ENCODE measurements around the gene IGF2.

IGF2 gene

DNA sequence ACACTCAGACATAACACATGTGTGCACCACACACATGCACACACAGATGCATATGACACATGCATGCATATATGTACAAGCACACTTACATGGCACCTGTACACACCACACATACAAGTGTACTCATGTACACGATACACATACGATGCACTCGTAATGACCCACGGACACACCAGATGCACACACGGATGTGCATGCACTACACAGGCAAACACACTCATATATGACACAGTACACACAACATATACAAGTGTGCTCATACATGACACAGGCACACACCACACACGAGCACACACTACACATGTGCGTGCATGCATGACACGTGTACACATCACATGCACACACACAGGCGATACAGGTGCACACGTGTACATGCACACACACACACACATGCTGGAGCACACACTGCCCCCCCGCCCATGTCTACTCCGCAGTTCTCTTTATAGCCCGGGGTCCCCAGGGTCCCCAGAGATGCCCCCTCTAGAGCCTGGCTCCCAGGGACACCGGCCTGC lies 37.3 kb upstream of the IGF2 start:
- Mint-ChIP-seq H3K27ac (no peak overlapping the region), H3K36me3 (ENCODE audit: low read depth) (no peaks in the 10 kb centered on the region), H3K4me1 (ENCODE audit: low read depth) (no peaks in the 10 kb centered on the region), H3K27me3 (ENCODE audit: low read depth) (no peaks in the 10 kb centered on the region), H3K9me3 (no peaks in the 10 kb centered on the region), H3K4me3 (no peak overlapping the region)

GRCh38 chr11:2175659-2176058 lies 36.5 kb upstream of the IGF2 start:
- H3K4me3 Mint-ChIP-seq = no peak overlapping the region
- H3K4me1 Mint-ChIP-seq (ENCODE audit: low read depth) = no peaks in the 10 kb centered on the region
- no peaks in the 10 kb centered on the region for H3K9me3 Mint-ChIP-seq
- H3K27me3 Mint-ChIP-seq (ENCODE audit: low read depth) = no peaks in the 10 kb centered on the region
- no peak overlapping the region for H3K27ac Mint-ChIP-seq
- no peaks in the 10 kb centered on the region for H3K36me3 Mint-ChIP-seq (ENCODE audit: low read depth)

- no peak overlapping the region for H3K4me3 Mint-ChIP-seq
- no peaks in the 10 kb centered on the region for H3K36me3 Mint-ChIP-seq (ENCODE audit: low read depth)
- no peak overlapping the region for H3K27ac Mint-ChIP-seq
- H3K27me3 Mint-ChIP-seq (ENCODE audit: low read depth) = no peaks in the 10 kb centered on the region
- no peaks in the 10 kb centered on the region for H3K4me1 Mint-ChIP-seq (ENCODE audit: low read depth)
- H3K9me3 Mint-ChIP-seq = no peaks in the 10 kb centered on the region
These were observed 35.2 kb upstream of the IGF2 start for GRCh38 chr11:2174361-2174760.

- Mint-ChIP-seq H3K4me1 (ENCODE audit: low read depth) (no peaks in the 10 kb centered on the region), H3K9me3 (no peaks in the 10 kb centered on the region), H3K27ac (no peak overlapping the region), H3K36me3 (ENCODE audit: low read depth) (no peaks in the 10 kb centered on the region), H3K4me3 (no peak overlapping the region), H3K27me3 (ENCODE audit: low read depth) (no peaks in the 10 kb centered on the region)
These were observed 34.6 kb upstream of the IGF2 start for GRCh38 chr11:2173761-2174160.

DNA sequence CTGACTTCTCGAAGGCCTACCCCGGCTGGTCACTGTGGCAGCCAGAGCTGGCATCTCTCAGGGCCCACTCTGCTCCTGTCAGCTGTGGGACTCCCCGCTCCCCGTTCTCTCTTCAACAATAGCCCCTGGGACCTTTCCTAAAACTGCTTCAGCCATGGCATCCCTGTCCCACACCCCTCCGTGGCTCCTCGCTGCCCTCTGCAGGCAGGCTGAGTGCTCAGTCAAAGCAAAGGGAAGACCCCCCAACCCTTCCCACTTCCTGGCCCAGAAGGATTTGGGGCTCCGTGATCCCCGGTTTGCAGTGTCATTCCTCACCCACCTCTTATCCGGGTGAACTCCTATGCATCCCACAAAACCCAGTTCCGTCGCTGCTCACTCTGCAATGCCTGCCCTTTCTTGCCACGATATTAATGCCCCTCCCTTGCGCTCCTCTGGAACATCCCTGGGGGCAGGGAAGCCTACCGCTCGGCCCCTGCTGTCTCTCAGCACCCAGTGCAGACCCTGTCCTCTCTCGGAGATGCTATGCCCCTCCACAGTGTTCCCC lies 34.0 kb upstream of the IGF2 start:
- Mint-ChIP-seq H3K4me1 (ENCODE audit: low read depth) (no peaks in the 10 kb centered on the region), H3K36me3 (ENCODE audit: low read depth) (no peaks in the 10 kb centered on the region), H3K27me3 (ENCODE audit: low read depth) (no peaks in the 10 kb centered on the region), H3K27ac (no peak overlapping the region), H3K9me3 (no peaks in the 10 kb centered on the region), H3K4me3 (no peak overlapping the region)

DNA sequence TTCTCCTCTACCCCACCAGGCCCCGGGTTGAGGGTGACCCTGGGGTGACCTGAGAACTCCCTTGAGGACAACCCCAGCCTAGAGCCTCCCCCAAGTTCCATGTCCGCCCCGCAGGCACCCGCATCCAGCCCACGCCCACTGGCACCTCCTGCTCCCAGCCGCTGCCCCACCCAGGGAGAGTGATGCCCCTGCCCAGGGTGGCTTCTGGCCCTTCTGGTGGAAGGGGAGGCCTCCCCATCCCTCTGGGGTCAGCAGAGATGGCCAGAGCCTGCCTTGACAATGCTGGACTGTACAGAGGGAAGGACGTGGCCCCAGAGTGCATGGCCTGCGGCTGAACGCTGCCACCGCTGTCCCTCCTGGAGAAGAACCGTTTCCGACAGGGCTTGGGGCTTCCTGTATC lies 33.5 kb upstream of the IGF2 start:
- Mint-ChIP-seq H3K36me3 (ENCODE audit: low read depth) (no peaks in the 10 kb centered on the region), H3K27me3 (ENCODE audit: low read depth) (no peaks in the 10 kb centered on the region), H3K4me3 (no peak overlapping the region), H3K9me3 (no peaks in the 10 kb centered on the region), H3K27ac (no peak overlapping the region), H3K4me1 (ENCODE audit: low read depth) (no peaks in the 10 kb centered on the region)

- Mint-ChIP-seq H3K9me3 (no peaks in the 10 kb centered on the region), H3K27me3 (ENCODE audit: low read depth) (no peaks in the 10 kb centered on the region), H3K4me3 (no peak within 1 kb of the TSS), H3K4me1 (ENCODE audit: low read depth) (no peaks in the 10 kb centered on the region), H3K36me3 (ENCODE audit: low read depth) (no peaks in the 10 kb centered on the region), H3K27ac (no peak within 1 kb of the TSS)
These were observed 32.4 kb upstream of the IGF2 start, which contains the start of gene TH for GRCh38 chr11:2171591-2172003. TSS of gene TH (minus strand) at chr11:2171815. CDS start at chr11:2171786, 29 bp downstream.

GRCh38 chr11:2169626-2170570 lies 30.7 kb upstream of the IGF2 start:
- Mint-ChIP-seq H3K27me3 (ENCODE audit: low read depth) (no peaks in the 10 kb centered on the region), H3K9me3 (no peaks in the 10 kb centered on the region), H3K4me3 (no peak overlapping the region), H3K4me1 (ENCODE audit: low read depth) (no peaks in the 10 kb centered on the region), H3K36me3 (ENCODE audit: low read depth) (no peaks in the 10 kb centered on the region), H3K27ac (no peak overlapping the region)

- H3K36me3 Mint-ChIP-seq (ENCODE audit: low read depth) = no peaks in the 10 kb centered on the region
- H3K4me1 Mint-ChIP-seq (ENCODE audit: low read depth) = no peaks in the 10 kb centered on the region
- no peak overlapping the region for H3K4me3 Mint-ChIP-seq
- no peak overlapping the region for H3K27ac Mint-ChIP-seq
- no peaks in the 10 kb centered on the region for H3K9me3 Mint-ChIP-seq
- H3K27me3 Mint-ChIP-seq (ENCODE audit: low read depth) = no peaks in the 10 kb centered on the region
These were observed 29.8 kb upstream of the IGF2 start for GRCh38 chr11:2169005-2169378.

GRCh38 chr11:2168286-2169004 lies 29.3 kb upstream of the IGF2 start:
- no peaks in the 10 kb centered on the region for H3K9me3 Mint-ChIP-seq
- H3K27me3 Mint-ChIP-seq (ENCODE audit: low read depth) = no peaks in the 10 kb centered on the region

GRCh38 chr11:2167141-2168045 lies 28.2 kb upstream of the IGF2 start:
- H3K4me3 Mint-ChIP-seq = no peak overlapping the region
- H3K4me1 Mint-ChIP-seq (ENCODE audit: low read depth) = no peaks in the 10 kb centered on the region
- H3K27me3 Mint-ChIP-seq (ENCODE audit: low read depth) = no peaks in the 10 kb centered on the region
- no peaks in the 10 kb centered on the region for H3K9me3 Mint-ChIP-seq
- no peaks in the 10 kb centered on the region for H3K36me3 Mint-ChIP-seq (ENCODE audit: low read depth)
- H3K27ac Mint-ChIP-seq = no peak overlapping the region

More at GRCh38 chr11:2168286-2169004, 29.3 kb upstream of the IGF2 start:
- Mint-ChIP-seq H3K4me3 (no peak overlapping the region), H3K4me1 (ENCODE audit: low read depth) (no peaks in the 10 kb centered on the region), H3K27ac (no peak overlapping the region), H3K36me3 (ENCODE audit: low read depth) (no peaks in the 10 kb centered on the region)

- no peaks in the 10 kb centered on the region for H3K27me3 Mint-ChIP-seq (ENCODE audit: low read depth)
- no peak overlapping the region for H3K27ac Mint-ChIP-seq
- H3K36me3 Mint-ChIP-seq (ENCODE audit: low read depth) = no peaks in the 10 kb centered on the region
- H3K9me3 Mint-ChIP-seq = no peaks in the 10 kb centered on the region
- H3K4me1 Mint-ChIP-seq (ENCODE audit: low read depth) = no peaks in the 10 kb centered on the region
- no peak overlapping the region for H3K4me3 Mint-ChIP-seq
These were observed 27.1 kb upstream of the IGF2 start for GRCh38 chr11:2166091-2166851.

DNA sequence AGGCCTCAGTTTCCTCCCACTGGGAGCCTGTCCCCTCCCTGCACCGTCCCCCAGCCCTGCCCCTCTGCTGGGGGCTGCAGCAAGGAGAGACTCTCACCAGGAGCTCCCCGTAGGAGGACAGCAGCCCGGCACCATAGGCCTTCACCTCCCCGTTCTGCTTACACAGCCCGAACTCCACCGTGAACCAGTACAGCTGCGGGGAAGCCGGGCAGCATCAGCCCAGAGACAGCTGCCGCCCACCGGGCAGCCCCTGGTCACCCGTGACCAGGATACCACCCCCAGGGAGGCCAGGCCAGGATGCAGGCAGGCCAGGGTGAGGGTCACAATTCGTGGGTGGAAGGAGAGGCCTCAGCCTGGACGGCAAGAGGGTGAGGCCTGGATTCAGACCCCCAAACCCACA lies 26.4 kb upstream of the IGF2 start:
- Mint-ChIP-seq H3K9me3 (no peaks in the 10 kb centered on the region), H3K27me3 (ENCODE audit: low read depth) (no peaks in the 10 kb centered on the region), H3K27ac (no peak overlapping the region), H3K4me3 (no peak overlapping the region), H3K36me3 (ENCODE audit: low read depth) (no peaks in the 10 kb centered on the region), H3K4me1 (ENCODE audit: low read depth) (no peaks in the 10 kb centered on the region)

All from T-helper 1 cell treated with Interleukin-12 subunit alpha and Interleukin-12 subunit beta and Interleukin-4 antibody, amounts not matched to agents 30 μg/mL and 1 μg/mL, for 36 hours (primary cell).